Testis (tissue), 2 donors: Measurements from ENCODE around the gene ATP13A1.

ENCODE experiments used
- CTCF ChIP-seq, 3 experiments: fragments of 450-650 bp in 2 of 3; fragments of 200-600 bp in 1 of 3; sonication (generic) in 1 of 3; IDR thresholded peaks; one replicate each; pipeline ENCODE4 v1.5.1; 2016 to 2019; ENCODE audit warnings: antibody characterized with exemption in 3 of 3, mild to moderate bottlenecking in 2 of 3, moderate library complexity in 1 of 3
- POLR2A ChIP-seq: fragments of 450-650 bp; IDR thresholded peaks from one replicate; pipeline ENCODE4 v1.6.1; 2017; ENCODE audit warnings: antibody characterized with exemption, mild to moderate bottlenecking, moderate library complexity

GRCh38 chr19:19679176-19680073 lies 15.9 kb upstream of the ATP13A1 start:
- TF ChIP-seq CTCF (IDR thresholded peaks at IDR 0.05) (no peak), POLR2A (no peak)
